BE2C (cell line): ENCODE data around the gene SOD3. TPM values are rescaled to one million over a fixed set of nuclear protein-coding genes. Genes with fewer than 3 reads are reported as not detected.

ENCODE experiments used
- DNase-seq: peaks from one replicate; pipeline ENCODE4 v3.0.0-alpha.2; 2020
- H3K27me3 ChIP-seq: fragments of 250-450 bp; sonication (Bioruptor Pico); 2 replicates; pipeline ENCODE4 v1.5.1; 2020; ENCODE audit warnings: mild to moderate bottlenecking
- H3K36me3 ChIP-seq: fragments of 250-450 bp; sonication (Bioruptor Pico); 2 replicates; pipeline ENCODE4 v1.5.1; 2020; ENCODE audit warnings: mild to moderate bottlenecking
- H3K4me1 ChIP-seq: fragments of 250-450 bp; sonication (Bioruptor Pico); 2 replicates; pipeline ENCODE4 v1.5.1; 2020
- H3K4me3 ChIP-seq: 2 replicates; pipeline ENCODE4 v1.5.1; 2011; ENCODE audit warnings: low read depth, low read length
- H3K9me3 ChIP-seq: fragments of 250-450 bp; sonication (Bioruptor Pico); 2 replicates; pipeline ENCODE4 v1.5.1; 2020
- CTCF ChIP-seq: IDR thresholded peaks from 2 replicates; pipeline ENCODE4 v1.5.1; 2012; ENCODE audit warnings: mild to moderate bottlenecking, low read depth, low read length
- polyA plus RNA-seq: library from polyadenylated mRNA; unstranded; fragments of >200 nt; gene quantifications from one replicate; pipeline ENCODE4 v1.2.1, GENCODE V29; 2012; ENCODE audit warnings: low read depth, missing spikeins; ENCODE audit not compliant: insufficient read length, insufficient read depth

Gene SOD3
- not detected for polyA plus RNA-seq

- Histone ChIP-seq H3K4me1 (no peaks in the 10 kb centered on the region), H3K4me3 (no peak within 1 kb of the TSS), H3K36me3 (no peaks in the 10 kb centered on the region), H3K9me3 (no peaks in the 10 kb centered on the region), H3K27me3 (no peaks in the 10 kb centered on the region)
- no peak for DNase-seq
- TF ChIP-seq CTCF = no peak
Observed at GRCh38 chr4:24794916-24795665, at the start of gene SOD3. SOD3 (plus strand) TSS chr4:24795573; CDS start chr4:24799522, 3,949 bp downstream.

DNA sequence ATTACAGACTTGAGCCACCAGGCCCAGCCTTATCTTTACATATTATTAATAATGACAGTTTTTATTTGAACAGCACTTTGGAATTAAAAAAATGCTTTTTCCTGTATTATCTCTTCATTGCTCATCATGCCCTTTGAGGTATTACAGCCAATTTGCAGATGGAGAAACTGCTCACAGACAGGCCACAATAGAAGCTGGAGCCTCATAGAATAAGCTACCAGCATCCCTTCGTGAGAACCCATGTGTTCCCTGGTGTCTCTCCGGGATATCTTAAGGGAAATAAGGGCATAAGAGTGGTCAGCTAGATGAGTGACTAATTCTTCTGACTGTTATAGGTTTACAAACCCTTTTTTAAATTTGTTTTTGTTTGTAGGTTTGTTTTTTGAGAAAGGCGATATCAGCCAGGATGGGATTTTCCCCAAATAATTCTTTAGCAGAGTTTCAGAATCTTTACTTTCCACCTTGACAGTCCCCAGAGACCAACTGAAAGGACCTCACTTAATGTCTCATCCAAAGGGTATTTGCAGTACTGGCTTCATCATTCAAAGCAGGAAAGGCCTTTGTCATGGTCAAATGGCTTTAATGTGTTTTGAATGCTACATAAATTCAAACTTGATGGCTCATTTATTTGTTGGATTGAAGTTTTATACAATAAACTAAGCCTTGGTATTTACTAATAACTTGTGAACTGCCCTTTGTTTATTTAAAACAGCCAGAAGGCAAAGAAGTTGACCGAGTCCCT is 48.0 kb upstream of the SOD3 start:
- no peaks in the 10 kb centered on the region for H3K4me1 ChIP-seq
- H3K9me3 ChIP-seq = no peaks in the 10 kb centered on the region
- no peaks in the 10 kb centered on the region for H3K36me3 ChIP-seq
- no peak overlapping the region for H3K4me3 ChIP-seq
- no peak for TF ChIP-seq CTCF
- no peaks in the 10 kb centered on the region for H3K27me3 ChIP-seq
- no peak for DNase-seq

GRCh38 chr4:24748023-24748422 is 47.4 kb upstream of the SOD3 start:
- Histone ChIP-seq H3K27me3 (no peaks in the 10 kb centered on the region), H3K4me1 (no peaks in the 10 kb centered on the region), H3K36me3 (no peaks in the 10 kb centered on the region), H3K9me3 (no peaks in the 10 kb centered on the region), H3K4me3 (no peak overlapping the region)
- TF ChIP-seq CTCF = no peak
- no peak for DNase-seq

- no peak for TF ChIP-seq CTCF
- no peaks in the 10 kb centered on the region for H3K9me3 ChIP-seq
- no peaks in the 10 kb centered on the region for H3K4me1 ChIP-seq
- no peaks in the 10 kb centered on the region for H3K36me3 ChIP-seq
- no peaks in the 10 kb centered on the region for H3K27me3 ChIP-seq
- DNase-seq = no peak
- H3K4me3 ChIP-seq = no peak overlapping the region
Observed at GRCh38 chr4:24748758-24749350, 46.5 kb upstream of the SOD3 start.

GRCh38 chr4:24750106-24750505 is 45.3 kb upstream of the SOD3 start:
- H3K4me1 ChIP-seq = no peaks in the 10 kb centered on the region
- H3K27me3 ChIP-seq = no peaks in the 10 kb centered on the region
- no peak for DNase-seq
- no peak overlapping the region for H3K4me3 ChIP-seq
- TF ChIP-seq CTCF = no peak
- H3K36me3 ChIP-seq = no peaks in the 10 kb centered on the region
- H3K9me3 ChIP-seq = no peaks in the 10 kb centered on the region
